Urinary bladder (tissue), 4 donors: ENCODE measurements around the gene FSTL1. TPM values are rescaled to one million over a fixed set of nuclear protein-coding genes. Genes with fewer than 3 reads are reported as not detected.

Source experiments
- DNase-seq: peaks from one replicate; pipeline ENCODE4 v3.0.0-alpha.2; 2015; ENCODE audit errors: extremely low spot score
- H3K27ac ChIP-seq: one replicate; pipeline ENCODE4 v1.5.1; 2013; ENCODE audit warnings: low read depth, mild to moderate bottlenecking, moderate library complexity
- H3K36me3 ChIP-seq: one replicate; pipeline ENCODE4 v1.6.1; 2013; ENCODE audit warnings: mild to moderate bottlenecking, moderate library complexity; ENCODE audit not compliant: insufficient read depth
- H3K4me1 ChIP-seq: one replicate; pipeline ENCODE4 v1.6.1; 2013; ENCODE audit warnings: mild to moderate bottlenecking, moderate library complexity; ENCODE audit not compliant: insufficient read depth
- H3K4me3 ChIP-seq: one replicate; pipeline ENCODE4 v1.5.1; 2013; ENCODE audit warnings: low read depth, low read length
- WGBS: extraction: QIAGEN DNeasy Blood & Tissue Kit; methylation state at CpG from one replicate; pipeline ENCODE4 v1.1.7; 2013; 5-methylcytosine and 5-hydroxymethylcytosine counted together
- polyA plus RNA-seq: library from polyadenylated mRNA; stranded (reverse); fragments of 200-250 nt; gene quantifications from one replicate; pipeline ENCODE4 v1.2.3, GENCODE V29; 2013
- total RNA-seq: library from RNA; depleted of rRNA; stranded (reverse); fragments of >200 nt; gene quantifications from one replicate; pipeline ENCODE4 v1.2.3, GENCODE V29; 2014
- donor health status: healthy with polysubstance abuse.
- donor health status: healthy.

FSTL1 gene
- total RNA-seq (1,313 TPM), polyA plus RNA-seq (445 TPM)

- no peaks in the 10 kb centered on the region for H3K36me3 ChIP-seq
- under 1% methylated on average over 78 of the region's 78 CpGs for WGBS
- peak within 1 kb of the TSS; percentile 95 for H3K27ac ChIP-seq
- peak within 1 kb of the TSS; percentile 97 for H3K4me3 ChIP-seq
- peaks cover 2% of the 10 kb centered on the region for H3K4me1 ChIP-seq
- no peak for DNase-seq
Measured at GRCh38 chr3:120450600-120451271, at the start of gene FSTL1. TSS of gene FSTL1 (minus strand) at chr3:120450992. CDS start at chr3:120450746, 246 bp downstream.

- Histone ChIP-seq H3K36me3 (no peaks in the 10 kb centered on the region), H3K4me1 (no peaks in the 10 kb centered on the region), H3K27ac (no peak overlapping the region), H3K4me3 (no peak overlapping the region)
- 77% methylated on average over 2 of the region's 2 CpGs for WGBS
- DNase-seq: no peak
Measured at GRCh38 chr3:120498556-120499346, 48.0 kb upstream of the FSTL1 start.

GRCh38 chr3:120497818-120498217, 47.0 kb upstream of the FSTL1 start:
- Histone ChIP-seq H3K4me1 (no peaks in the 10 kb centered on the region), H3K36me3 (no peaks in the 10 kb centered on the region), H3K4me3 (no peak overlapping the region), H3K27ac (no peak overlapping the region)
- WGBS: 58% methylated on average over 2 of the region's 2 CpGs
- DNase-seq: no peak

GRCh38 chr3:120497336-120497735, 46.5 kb upstream of the FSTL1 start:
- Histone ChIP-seq H3K27ac (no peak overlapping the region), H3K4me3 (no peak overlapping the region), H3K36me3 (no peaks in the 10 kb centered on the region), H3K4me1 (no peaks in the 10 kb centered on the region)
- WGBS: 27% methylated on average over 3 of the region's 3 CpGs
- peak; percentile 78 for DNase-seq

- no peaks in the 10 kb centered on the region for H3K36me3 ChIP-seq
- 39% methylated on average over 3 of the region's 3 CpGs for WGBS
- DNase-seq: no peak
- no peak overlapping the region for H3K4me3 ChIP-seq
- H3K27ac ChIP-seq: no peak overlapping the region
- H3K4me1 ChIP-seq: no peaks in the 10 kb centered on the region
Measured at GRCh38 chr3:120496278-120497002, 45.6 kb upstream of the FSTL1 start.

GRCh38 chr3:120495809-120496208, 45.0 kb upstream of the FSTL1 start:
- Histone ChIP-seq H3K27ac (no peak overlapping the region), H3K4me1 (no peaks in the 10 kb centered on the region), H3K4me3 (no peak overlapping the region), H3K36me3 (no peaks in the 10 kb centered on the region)
- no peak for DNase-seq
- WGBS: 84% methylated on average over 2 of the region's 2 CpGs

- no peaks in the 10 kb centered on the region for H3K4me1 ChIP-seq
- no peak for DNase-seq
Measured at GRCh38 chr3:120492103-120492502, 41.3 kb upstream of the FSTL1 start.

GRCh38 chr3:120489421-120489820, 38.6 kb upstream of the FSTL1 start:
- no peak overlapping the region for H3K27ac ChIP-seq
- H3K36me3 ChIP-seq: no peaks in the 10 kb centered on the region
- no peak overlapping the region for H3K4me3 ChIP-seq
- DNase-seq: no peak
- 86% methylated on average over 2 of the region's 2 CpGs for WGBS
- no peaks in the 10 kb centered on the region for H3K4me1 ChIP-seq

More at GRCh38 chr3:120492103-120492502, 41.3 kb upstream of the FSTL1 start:
- H3K4me3 ChIP-seq: no peak overlapping the region
- no peaks in the 10 kb centered on the region for H3K36me3 ChIP-seq
- H3K27ac ChIP-seq: no peak overlapping the region
- WGBS: 79% methylated on average over 5 of the region's 5 CpGs

- H3K36me3 ChIP-seq: no peaks in the 10 kb centered on the region
- no peak overlapping the region for H3K4me3 ChIP-seq
- no peak overlapping the region for H3K27ac ChIP-seq
- H3K4me1 ChIP-seq: no peaks in the 10 kb centered on the region
- no peak for DNase-seq
- 78% methylated on average over 3 of the region's 3 CpGs for WGBS
Measured at GRCh38 chr3:120488296-120488695, 37.5 kb upstream of the FSTL1 start.

- Histone ChIP-seq H3K4me3 (no peak overlapping the region), H3K4me1 (no peaks in the 10 kb centered on the region), H3K27ac (no peak overlapping the region), H3K36me3 (no peaks in the 10 kb centered on the region)
- no peak for DNase-seq
- 33% methylated on average over 3 of the region's 3 CpGs for WGBS
Measured at GRCh38 chr3:120487191-120487650, 36.4 kb upstream of the FSTL1 start.

- 92% methylated on average over 2 of the region's 2 CpGs for WGBS
- Histone ChIP-seq H3K4me1 (no peaks in the 10 kb centered on the region), H3K4me3 (no peak overlapping the region), H3K36me3 (no peaks in the 10 kb centered on the region), H3K27ac (no peak overlapping the region)
- DNase-seq: no peak
Measured at GRCh38 chr3:120481081-120481480, 30.3 kb upstream of the FSTL1 start.

GRCh38 chr3:120477781-120478180, 27.0 kb upstream of the FSTL1 start:
- no peak for DNase-seq
- H3K4me3 ChIP-seq: no peak overlapping the region
- 54% methylated on average over 4 of the region's 4 CpGs for WGBS
- H3K36me3 ChIP-seq: no peaks in the 10 kb centered on the region
- no peaks in the 10 kb centered on the region for H3K4me1 ChIP-seq
- H3K27ac ChIP-seq: no peak overlapping the region

GRCh38 chr3:120475722-120476377, 25.1 kb upstream of the FSTL1 start:
- H3K4me1 ChIP-seq: no peaks in the 10 kb centered on the region
- 85% methylated on average over 6 of the region's 6 CpGs for WGBS
- H3K27ac ChIP-seq: no peak overlapping the region
- H3K4me3 ChIP-seq: no peak overlapping the region
- no peaks in the 10 kb centered on the region for H3K36me3 ChIP-seq
- no peak for DNase-seq
